Measurements from ENCODE around the gene WWP2.
"Not testable (repeated sequence)": the region's sequence is repeated elsewhere in the genome, so short reads cannot be mapped to it uniquely, and the experiment has no call there.

The WWP2 gene

GRCh38 chr16:69851491-69852240, 89.5 kb downstream of the WWP2 start:
- H3K4me1 Mint-ChIP-seq, result peaks cover 6% of the 10 kb centered on the region
- no peak overlapping the region for H3K27ac Mint-ChIP-seq
- H3K27me3 Mint-ChIP-seq, result no peaks in the 10 kb centered on the region
- H3K4me3 Mint-ChIP-seq, result no peak overlapping the region
- H3K36me3 Mint-ChIP-seq, result peaks cover 14% of the 10 kb centered on the region
- H3K9me3 Mint-ChIP-seq, result no peaks in the 10 kb centered on the region

- H3K9me3 Mint-ChIP-seq, result no peaks in the 10 kb centered on the region
- H3K27me3 Mint-ChIP-seq, result no peaks in the 10 kb centered on the region
- no peak overlapping the region for H3K27ac Mint-ChIP-seq
- peaks cover 14% of the 10 kb centered on the region for H3K36me3 Mint-ChIP-seq
- H3K4me3 Mint-ChIP-seq, result no peak overlapping the region
- peaks cover 6% of the 10 kb centered on the region for H3K4me1 Mint-ChIP-seq
These were observed 90.7 kb downstream of the WWP2 start for GRCh38 chr16:69852815-69853214.

GRCh38 chr16:69853481-69853880, 91.3 kb downstream of the WWP2 start:
- no peak overlapping the region for H3K27ac Mint-ChIP-seq
- H3K4me1 Mint-ChIP-seq, result peaks cover 6% of the 10 kb centered on the region
- no peaks in the 10 kb centered on the region for H3K27me3 Mint-ChIP-seq
- H3K9me3 Mint-ChIP-seq, result no peaks in the 10 kb centered on the region
- H3K4me3 Mint-ChIP-seq, result no peak overlapping the region
- peaks cover 15% of the 10 kb centered on the region for H3K36me3 Mint-ChIP-seq

- not testable (repeated sequence) for H3K4me3 Mint-ChIP-seq, H3K27me3 Mint-ChIP-seq, H3K27ac Mint-ChIP-seq, H3K4me1 Mint-ChIP-seq, H3K9me3 Mint-ChIP-seq
- peaks cover 17% of the 10 kb centered on the region for H3K36me3 Mint-ChIP-seq
These were observed 92.6 kb downstream of the WWP2 start for GRCh38 chr16:69854776-69855175.

- no peaks in the 10 kb centered on the region for H3K27me3 Mint-ChIP-seq
- no peaks in the 10 kb centered on the region for H3K9me3 Mint-ChIP-seq
- H3K27ac Mint-ChIP-seq, result peak overlapping the region; percentile 19
- H3K4me1 Mint-ChIP-seq, result peaks cover 6% of the 10 kb centered on the region
- peaks cover 15% of the 10 kb centered on the region for H3K36me3 Mint-ChIP-seq
- H3K4me3 Mint-ChIP-seq, result no peak overlapping the region
These were observed 93.5 kb downstream of the WWP2 start for GRCh38 chr16:69855592-69855991.

- H3K27ac Mint-ChIP-seq, result no peak overlapping the region
- H3K4me3 Mint-ChIP-seq, result no peak overlapping the region
- no peaks in the 10 kb centered on the region for H3K9me3 Mint-ChIP-seq
- H3K27me3 Mint-ChIP-seq, result no peaks in the 10 kb centered on the region
- H3K36me3 Mint-ChIP-seq, result peaks cover 8% of the 10 kb centered on the region
- peaks cover 6% of the 10 kb centered on the region for H3K4me1 Mint-ChIP-seq
These were observed 96.3 kb downstream of the WWP2 start for GRCh38 chr16:69858191-69859104.

- no peak overlapping the region for H3K4me3 Mint-ChIP-seq
- H3K9me3 Mint-ChIP-seq, result no peaks in the 10 kb centered on the region
- no peaks in the 10 kb centered on the region for H3K27me3 Mint-ChIP-seq
- H3K36me3 Mint-ChIP-seq, result peaks cover 5% of the 10 kb centered on the region
- H3K27ac Mint-ChIP-seq, result no peak overlapping the region
- H3K4me1 Mint-ChIP-seq, result peaks cover 6% of the 10 kb centered on the region
These were observed 97.2 kb downstream of the WWP2 start for GRCh38 chr16:69859105-69859989.

- no peak overlapping the region for H3K27ac Mint-ChIP-seq
- no peak overlapping the region for H3K4me3 Mint-ChIP-seq
- no peaks in the 10 kb centered on the region for H3K27me3 Mint-ChIP-seq
- no peaks in the 10 kb centered on the region for H3K9me3 Mint-ChIP-seq
- peaks cover 2% of the 10 kb centered on the region for H3K4me1 Mint-ChIP-seq
- H3K36me3 Mint-ChIP-seq, result peaks cover 5% of the 10 kb centered on the region
These were observed 98.4 kb downstream of the WWP2 start for GRCh38 chr16:69860233-69861231.

GRCh38 chr16:69861292-69862030, 99.3 kb downstream of the WWP2 start:
- no peaks in the 10 kb centered on the region for H3K27me3 Mint-ChIP-seq
- H3K4me1 Mint-ChIP-seq, result no peaks in the 10 kb centered on the region
- no peak overlapping the region for H3K4me3 Mint-ChIP-seq
- H3K36me3 Mint-ChIP-seq, result peaks cover 4% of the 10 kb centered on the region
- no peak overlapping the region for H3K27ac Mint-ChIP-seq
- no peaks in the 10 kb centered on the region for H3K9me3 Mint-ChIP-seq

GRCh38 chr16:69863401-69864281, 101.5 kb downstream of the WWP2 start:
- peaks cover 2% of the 10 kb centered on the region for H3K36me3 Mint-ChIP-seq
- H3K4me3 Mint-ChIP-seq, result no peak overlapping the region
- H3K9me3 Mint-ChIP-seq, result no peaks in the 10 kb centered on the region
- H3K27me3 Mint-ChIP-seq, result no peaks in the 10 kb centered on the region
- no peaks in the 10 kb centered on the region for H3K4me1 Mint-ChIP-seq
- H3K27ac Mint-ChIP-seq, result peak overlapping the region; percentile 30

GRCh38 chr16:69865701-69866100, 103.6 kb downstream of the WWP2 start:
- Mint-ChIP-seq H3K27ac (no peak overlapping the region), H3K36me3 (peaks cover 3% of the 10 kb centered on the region), H3K4me1 (no peaks in the 10 kb centered on the region), H3K4me3 (no peak overlapping the region), H3K27me3 (no peaks in the 10 kb centered on the region), H3K9me3 (no peaks in the 10 kb centered on the region)

- no peaks in the 10 kb centered on the region for H3K9me3 Mint-ChIP-seq
- no peak overlapping the region for H3K27ac Mint-ChIP-seq
- H3K4me1 Mint-ChIP-seq, result no peaks in the 10 kb centered on the region
- no peaks in the 10 kb centered on the region for H3K27me3 Mint-ChIP-seq
- H3K36me3 Mint-ChIP-seq, result peaks cover 9% of the 10 kb centered on the region
- no peak overlapping the region for H3K4me3 Mint-ChIP-seq
These were observed 105.8 kb downstream of the WWP2 start for GRCh38 chr16:69867784-69868560.

GRCh38 chr16:69870761-69871160, 108.6 kb downstream of the WWP2 start:
- Mint-ChIP-seq H3K27ac (no peak overlapping the region), H3K4me3 (no peak overlapping the region), H3K9me3 (no peaks in the 10 kb centered on the region), H3K36me3 (peaks cover 14% of the 10 kb centered on the region), H3K27me3 (no peaks in the 10 kb centered on the region), H3K4me1 (no peaks in the 10 kb centered on the region)

All from activated naive CD4-positive, alpha-beta T cell treated with anti-CD3 and anti-CD28 coated beads, Interleukin-2, amount 50 U/mL, for 24 hours (primary cell).